GM19025 (cell line): ENCODE results near the gene CYTH1.

Experiments
- ATAC-seq: cut with Tn5 transposase; IDR thresholded peaks from one replicate; pipeline ENCODE4 v1.9.1; 2021; ENCODE audit warnings: mild to moderate bottlenecking, low read depth, moderate library complexity; ENCODE audit not compliant: unreplicated experiment

CYTH1 gene

DNA sequence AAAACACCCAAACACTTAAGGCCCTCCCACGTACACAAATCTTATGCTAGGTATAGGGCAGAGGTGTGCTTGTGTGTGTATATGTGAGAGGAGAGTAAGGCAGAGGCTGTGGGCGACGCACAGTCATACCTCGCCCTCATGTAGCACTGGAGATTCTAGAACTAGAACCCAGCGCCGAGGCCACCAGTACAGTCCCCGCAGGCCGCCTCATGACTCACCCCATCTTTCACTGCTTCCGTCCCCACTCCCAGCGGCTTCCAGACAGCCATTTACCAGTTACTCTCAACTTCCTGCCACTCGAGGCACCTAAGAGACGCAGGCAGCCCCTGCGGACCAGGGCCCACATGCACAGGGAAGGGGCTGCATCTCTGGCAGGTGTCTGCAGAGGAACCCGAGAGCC, 23.2 kb upstream of the CYTH1 start:
- no peak for ATAC-seq

DNA sequence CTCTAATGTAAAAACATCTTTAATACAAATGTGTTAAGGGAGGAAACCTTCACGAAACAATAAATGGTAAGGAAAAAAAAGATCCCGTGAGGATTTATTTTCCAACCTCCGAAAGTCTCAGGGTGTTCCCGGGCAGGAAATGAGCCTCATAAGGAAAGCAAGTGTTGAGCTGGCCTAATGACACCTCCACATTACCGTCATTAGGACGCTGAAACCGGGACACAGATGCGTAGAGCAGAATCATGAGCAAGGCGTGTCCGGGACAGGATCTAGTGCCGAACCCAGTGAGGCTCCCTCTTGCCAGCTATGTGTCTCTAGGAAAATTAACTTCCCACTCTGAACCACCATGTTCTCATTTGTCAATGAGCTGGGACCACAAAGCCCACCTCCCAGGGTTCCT, 22.7 kb upstream of the CYTH1 start:
- no peak for ATAC-seq

DNA sequence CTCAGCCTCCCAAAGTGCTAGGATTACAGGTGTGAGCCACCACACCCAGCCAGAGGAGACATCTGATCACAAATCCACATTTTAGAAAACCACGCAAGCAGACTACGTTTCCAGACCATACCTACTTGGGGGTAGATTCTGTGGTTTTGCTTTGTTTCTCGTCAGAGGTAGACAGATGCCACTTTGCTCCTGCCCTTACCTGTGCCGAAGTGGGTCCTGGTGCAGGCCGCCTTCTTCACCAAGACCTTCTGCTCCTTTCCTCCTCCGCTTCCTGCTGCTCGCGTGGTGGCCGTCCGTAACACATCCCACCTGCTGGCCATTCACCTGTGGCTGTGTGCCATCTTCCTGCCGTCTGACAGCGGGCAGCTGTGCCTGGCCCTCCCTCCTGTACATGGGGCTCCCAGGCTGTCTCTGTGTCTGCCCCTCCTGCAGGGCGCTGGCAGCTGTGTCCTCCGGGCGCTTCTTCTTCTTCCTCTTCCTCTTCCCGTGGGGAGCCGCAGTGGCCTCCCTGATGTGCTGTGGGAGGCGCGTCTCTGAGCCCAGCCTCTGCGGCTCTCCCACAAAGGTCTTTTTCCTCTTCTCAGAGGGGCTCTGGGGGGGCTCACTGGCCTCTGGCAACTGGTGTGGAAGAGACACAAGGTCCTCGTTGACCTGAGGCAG, 21.2 kb upstream of the CYTH1 start:
- no peak for ATAC-seq

DNA sequence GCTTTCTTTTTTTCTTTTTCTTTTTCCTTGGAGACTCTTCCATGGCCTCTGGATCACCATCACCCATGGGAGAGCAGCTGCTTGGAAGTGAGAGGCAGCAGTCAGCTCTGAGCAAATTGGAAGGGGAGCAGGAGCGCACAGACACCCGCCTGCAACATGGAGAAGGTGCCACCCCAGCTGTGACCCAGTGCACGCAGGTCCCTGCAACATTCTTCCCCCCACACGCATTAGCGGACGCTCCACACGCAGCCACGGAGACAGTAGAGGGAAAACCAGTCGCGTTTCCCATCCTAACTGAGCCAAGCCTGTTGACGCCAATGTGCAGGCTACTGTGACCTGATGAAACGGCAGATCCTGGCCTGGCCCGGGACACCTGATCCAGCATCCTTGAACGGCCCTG, 20.4 kb upstream of the CYTH1 start:
- ATAC-seq, result no peak

DNA sequence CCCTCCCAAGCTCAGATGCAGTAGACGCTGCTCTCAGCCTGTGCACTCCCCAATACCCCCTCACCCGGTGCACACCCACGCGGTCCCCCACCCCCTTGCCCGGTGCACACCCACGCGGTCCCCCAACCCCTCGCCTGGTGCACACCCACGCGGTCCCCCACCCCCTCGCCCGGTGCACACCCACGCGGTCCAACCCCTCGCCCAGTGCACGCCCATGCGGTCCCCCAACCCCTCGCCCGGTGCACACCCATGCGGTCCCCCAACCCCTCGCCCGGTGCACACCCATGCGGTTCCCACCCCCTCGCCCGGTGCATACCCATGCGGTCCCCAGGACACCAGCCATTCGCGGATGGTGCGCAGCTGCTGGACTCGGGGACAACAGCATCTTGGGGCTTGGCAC, 19.9 kb upstream of the CYTH1 start:
- no peak for ATAC-seq

DNA sequence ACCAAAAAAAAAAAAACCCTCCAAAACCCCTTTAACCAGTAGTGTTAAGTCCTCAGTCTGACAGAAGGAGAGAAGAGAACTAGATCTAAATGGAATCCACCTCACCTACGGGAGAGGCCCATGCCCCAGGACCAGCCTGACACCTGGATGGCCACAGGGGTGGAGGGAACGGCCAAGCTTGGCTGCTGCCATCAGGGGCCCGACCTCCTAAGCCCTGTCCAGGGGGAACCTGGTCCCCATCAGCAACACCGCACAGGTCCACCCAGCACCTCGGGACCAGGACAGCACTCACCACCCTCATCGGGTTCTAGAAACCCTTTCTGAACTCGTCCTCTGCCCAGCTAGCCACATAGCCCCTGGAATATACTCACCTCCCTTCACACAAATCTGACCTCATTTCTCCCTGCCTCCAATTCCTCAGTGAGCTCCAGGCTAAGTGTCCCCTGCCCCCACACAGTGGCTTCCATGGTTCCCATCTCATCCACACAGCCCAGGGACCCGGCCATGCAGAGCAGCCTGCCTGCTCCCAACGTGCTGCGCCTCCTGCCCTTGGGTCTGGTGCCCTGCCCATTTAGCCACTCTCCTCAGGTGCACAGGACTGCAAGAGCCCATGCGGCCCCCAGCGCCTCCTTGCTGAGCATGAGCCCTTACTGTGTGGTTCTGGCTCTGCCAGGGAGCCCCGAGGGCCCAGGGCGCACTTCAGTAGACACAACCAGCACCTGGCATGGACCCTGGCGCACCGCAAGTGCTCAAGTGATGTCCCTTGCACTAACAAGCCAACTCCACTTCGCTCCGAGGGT, 18.3 kb upstream of the CYTH1 start:
- no peak for ATAC-seq

DNA sequence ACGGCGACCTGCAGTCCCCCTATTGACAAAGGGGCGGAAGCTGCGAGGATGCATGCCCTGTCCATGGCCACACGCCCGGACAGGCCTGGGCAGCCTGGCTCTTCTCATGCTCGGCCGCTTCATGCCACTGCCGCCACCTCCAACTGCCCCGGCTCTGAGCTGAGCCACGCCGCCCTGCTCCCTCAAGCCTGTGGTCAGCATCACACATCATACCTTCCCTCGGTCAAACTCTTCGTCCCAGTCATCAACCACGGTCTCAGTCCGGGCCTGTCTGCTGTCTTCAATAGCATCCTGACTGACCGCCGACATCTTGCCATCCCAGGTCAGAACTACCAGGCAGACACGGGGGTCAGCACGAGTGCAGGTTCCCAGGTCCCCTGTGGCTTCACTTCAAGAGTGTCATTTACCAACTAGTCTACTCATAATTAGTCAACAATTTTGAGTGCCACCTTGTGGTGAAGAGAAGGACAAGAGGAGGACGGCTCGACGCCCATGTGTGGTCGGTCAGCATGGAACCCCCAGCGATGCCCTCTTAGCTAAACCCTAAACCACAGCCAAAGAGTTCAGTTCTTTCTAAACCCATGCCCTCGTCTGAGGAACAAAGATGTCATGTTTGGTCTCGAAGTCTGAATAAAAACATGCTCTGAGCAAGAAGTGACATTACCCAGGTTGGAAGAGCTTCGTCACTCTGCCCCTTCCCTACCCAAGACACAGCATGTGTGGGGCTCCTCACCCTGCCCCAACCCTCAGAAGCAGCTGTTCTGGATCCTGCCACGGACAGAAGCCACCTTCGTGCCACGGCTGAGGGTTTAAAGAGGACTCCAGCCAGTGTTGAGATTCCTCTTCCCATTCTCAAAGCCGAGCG, 16.9 kb upstream of the CYTH1 start:
- no peak for ATAC-seq

DNA sequence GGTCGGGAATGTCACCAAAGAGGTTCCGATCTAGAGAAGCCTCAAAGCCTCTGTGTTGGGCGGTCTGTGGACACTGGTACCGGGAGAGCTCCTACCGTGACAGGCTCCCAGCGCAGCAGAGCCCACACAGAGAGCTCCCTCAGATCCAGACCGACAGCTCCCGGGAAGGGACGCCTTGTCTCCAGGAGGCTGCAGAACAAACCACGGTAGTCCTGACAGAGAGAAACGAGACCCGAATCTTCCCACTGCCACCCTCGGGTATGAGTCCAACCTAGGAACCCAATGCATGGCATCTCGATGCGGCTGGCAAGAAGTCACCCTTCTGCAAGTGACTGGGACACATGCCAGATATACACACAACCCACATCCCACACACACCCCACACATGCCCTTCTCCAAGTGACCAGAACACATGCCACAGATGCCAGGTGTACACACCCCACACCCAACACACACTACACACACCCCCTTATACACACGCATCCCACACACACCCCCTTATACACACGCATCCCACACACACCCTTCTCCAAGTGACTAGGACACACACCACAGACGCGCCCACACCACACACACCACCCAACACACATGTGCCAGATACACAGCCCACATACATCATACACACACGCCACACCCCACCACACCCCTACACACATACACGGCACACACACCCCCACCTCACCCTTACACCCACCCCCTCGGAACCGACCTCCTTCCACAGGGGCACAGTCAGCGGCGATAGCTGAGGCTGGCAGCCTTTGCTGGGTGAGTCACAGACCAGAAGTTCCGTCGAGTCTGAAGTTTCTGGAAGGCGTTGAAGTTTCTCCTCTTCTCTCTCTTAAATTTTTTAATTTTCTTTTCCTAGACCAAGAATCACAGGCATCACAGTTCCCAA, 15.9 kb upstream of the CYTH1 start:
- ATAC-seq, result no peak

DNA sequence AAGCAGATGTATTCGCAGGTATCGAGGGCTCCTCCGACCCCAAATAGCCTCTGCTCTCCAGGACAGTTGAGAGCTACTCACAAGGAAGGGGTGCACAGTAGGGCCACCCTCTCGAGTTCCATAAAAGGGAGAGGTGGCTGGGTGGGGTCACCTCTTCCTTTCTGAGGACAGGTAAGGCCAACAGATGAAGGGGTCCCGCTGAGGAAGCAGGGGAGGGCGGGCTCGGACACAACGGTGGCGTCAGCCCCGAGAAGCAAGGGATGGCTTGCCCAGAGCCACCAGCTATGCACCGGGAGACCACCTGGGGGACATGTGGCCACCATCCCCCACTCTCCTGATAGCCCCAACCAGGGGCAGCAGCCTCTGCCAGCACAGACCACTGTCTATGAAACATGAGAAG, 15.1 kb upstream of the CYTH1 start:
- ATAC-seq, result no peak

DNA sequence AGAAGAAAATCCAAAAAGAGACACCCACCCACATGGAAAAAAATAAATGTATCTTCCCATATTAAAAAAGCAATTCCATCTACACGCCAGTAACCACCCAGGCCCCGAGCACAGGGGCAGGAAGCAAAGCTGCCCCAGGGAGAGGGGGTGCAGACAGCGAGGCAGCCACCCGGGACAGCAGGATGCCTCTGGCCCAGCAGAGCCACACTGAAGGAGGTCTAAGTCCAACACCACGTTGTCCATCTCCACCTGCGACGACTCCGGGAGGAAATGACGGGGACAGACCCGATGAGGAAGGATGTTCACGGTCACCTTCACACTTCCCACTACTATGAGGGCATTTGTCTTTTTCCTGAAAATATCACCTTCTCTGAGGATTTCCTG, 14.4 kb upstream of the CYTH1 start:
- ATAC-seq, result no peak

DNA sequence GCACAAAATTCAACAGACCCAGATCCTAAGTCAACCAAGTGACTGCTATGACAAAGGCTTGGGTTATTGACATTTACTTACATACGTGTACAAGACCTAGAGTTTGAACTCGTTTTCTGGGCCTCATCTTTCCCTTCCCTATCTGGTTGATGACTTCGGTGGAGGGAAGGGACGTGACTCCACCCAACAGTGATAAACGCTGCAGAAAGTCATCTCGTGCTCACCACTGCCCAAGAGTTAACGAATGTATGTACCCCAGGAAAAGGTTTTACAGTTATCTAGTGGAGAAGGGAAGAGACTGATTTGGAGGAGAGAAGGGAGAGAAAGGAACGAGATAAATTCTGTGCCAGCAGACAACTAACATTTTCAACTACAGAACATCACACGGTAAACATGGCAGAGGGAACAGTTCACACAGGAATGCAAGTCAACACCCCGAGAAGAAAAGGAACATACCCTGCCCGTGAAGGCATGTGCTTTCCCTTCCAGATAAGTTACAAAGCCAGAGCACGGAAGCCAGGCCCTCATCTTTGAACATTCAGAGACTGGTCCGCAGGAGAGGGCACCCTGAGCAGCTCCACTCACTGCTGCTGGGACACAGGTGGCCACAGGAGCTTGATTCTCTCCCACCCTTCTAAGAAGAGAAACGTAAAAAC, 13.9 kb upstream of the CYTH1 start:
- no peak for ATAC-seq

DNA sequence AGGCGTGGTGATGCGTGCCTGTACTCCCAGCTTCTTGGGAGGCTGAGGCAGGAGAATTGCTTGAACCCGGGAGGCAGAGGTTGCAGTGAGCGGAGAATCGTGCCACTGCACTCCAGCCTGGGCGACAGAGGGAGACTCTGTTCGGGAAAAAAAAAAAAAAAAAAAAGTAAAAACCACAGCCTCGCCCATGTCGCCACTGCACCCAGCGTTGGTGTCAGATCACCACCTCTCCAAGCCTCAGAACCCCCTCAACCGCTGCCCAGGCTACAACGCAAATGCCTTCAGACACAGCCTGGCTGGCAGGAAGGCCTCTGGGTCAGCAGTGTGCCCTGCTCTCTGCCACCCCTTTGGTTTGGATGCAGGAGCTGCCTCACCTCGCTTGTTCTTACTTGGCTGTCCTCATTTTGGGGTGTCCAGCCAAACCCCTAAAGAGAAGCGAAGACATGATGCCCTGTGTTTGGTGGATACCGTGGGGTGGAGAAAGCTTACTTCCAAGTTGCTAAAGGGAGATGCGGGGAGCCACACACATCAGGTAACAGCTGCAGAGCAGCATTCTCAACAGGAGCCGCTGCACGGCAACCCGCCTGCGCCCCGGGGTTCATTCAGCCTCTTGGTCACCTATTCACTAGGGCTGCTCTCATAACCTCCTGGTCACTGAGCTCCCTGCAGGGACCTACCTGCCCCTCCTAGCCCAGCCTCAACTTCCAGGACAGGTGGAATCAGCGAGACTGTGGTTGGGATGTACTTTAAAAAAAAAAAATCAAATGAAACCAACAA, 13.0 kb upstream of the CYTH1 start:
- ATAC-seq, result no peak

DNA sequence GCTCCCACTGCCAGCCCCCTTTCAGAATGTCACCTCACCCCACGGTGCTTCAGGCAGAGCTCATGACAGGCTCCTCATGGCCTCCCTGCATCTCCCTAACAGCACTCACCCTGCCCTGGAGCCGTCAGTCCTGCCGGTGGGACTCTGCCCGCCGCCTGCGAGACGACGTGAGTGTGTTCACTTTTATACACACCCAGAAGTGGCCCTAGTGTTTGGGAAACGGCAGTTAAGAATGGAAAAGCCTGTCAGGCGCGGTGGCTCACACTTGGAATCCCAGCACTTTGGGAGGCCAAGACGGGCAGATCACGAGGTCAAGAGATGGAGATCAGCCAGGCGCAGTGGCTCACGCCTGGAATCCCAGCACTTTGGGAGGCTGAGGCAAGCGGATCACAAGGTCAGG, 12.3 kb upstream of the CYTH1 start:
- ATAC-seq, result no peak

DNA sequence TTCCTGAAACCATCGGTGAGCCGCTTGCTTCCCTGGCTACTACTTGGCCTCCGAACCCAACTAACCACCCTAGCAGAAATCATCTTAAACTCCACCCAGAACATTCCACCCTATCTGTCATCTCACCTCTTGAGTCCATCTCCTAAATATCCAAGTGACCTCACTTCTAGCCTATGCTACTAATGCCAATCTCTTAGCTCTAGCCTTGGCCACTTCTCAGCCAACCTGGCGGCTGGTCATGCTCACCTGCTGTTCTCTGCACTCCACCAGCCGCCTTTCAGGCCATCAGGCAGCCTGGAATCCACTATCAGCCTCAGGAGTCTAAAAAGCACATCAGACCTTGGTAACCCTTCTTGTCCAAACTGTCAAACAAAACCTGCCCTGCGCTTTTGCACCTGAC, 11.9 kb upstream of the CYTH1 start:
- ATAC-seq, result no peak

DNA sequence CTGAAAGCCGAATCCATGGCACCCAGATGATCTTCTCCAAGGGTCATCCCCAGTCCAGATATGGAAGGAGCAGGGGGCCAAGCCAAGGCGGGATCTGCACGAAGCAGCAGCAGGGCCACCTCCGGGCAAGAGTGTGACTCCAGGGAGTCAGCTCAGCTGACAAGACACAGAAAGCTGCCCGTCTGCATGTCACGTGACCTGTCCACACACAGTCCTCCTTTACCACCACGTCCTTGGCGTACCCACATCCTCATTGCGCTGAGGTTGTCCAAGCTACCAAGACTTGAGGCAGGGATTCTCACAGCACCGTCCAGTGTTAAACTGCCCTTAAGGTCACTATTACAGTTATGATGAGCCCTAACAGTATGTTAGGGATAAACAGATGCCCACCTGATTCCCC, 11.3 kb upstream of the CYTH1 start:
- ATAC-seq, result no peak

DNA sequence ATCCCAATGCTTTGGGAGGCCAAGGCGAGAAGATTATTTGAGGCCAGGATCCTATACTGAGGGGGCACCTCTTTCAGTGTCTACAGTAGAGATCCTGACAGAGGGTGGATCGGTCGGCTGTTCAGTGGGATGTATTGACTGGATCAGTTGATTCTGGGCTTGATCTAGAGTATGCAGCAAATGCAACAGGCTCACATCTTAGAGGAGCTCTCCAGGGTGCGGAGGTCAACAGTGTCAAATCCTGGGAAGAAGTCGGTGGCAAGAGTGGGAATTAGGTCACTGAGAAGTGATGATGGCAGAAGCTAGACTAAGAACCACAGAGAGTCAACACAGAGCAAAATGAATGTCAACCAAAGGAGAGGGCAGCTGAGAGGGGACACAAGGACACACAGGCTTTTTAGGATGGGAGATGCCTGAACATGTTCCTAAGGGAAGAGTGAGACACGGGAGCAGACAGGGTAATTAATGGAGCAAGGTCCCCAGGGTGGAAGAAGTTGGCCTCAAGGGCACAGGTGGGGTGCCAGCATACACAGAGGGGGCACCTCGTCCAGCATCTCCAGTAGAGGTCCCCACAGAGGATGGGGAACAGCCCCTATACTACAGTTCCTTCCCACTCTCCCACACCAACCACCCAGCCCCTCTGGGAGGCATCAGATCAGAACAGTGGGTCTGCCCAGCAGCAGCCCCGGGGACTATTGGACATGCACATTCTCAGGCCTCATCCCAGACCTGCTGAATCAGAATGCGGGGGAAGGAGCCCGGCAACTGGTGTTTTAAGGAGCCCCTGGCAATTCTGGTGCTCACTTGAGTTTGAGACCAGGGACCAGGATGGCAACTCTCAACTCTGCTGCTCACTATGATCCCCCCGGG, 10.0 kb upstream of the CYTH1 start:
- ATAC-seq, result no peak

DNA sequence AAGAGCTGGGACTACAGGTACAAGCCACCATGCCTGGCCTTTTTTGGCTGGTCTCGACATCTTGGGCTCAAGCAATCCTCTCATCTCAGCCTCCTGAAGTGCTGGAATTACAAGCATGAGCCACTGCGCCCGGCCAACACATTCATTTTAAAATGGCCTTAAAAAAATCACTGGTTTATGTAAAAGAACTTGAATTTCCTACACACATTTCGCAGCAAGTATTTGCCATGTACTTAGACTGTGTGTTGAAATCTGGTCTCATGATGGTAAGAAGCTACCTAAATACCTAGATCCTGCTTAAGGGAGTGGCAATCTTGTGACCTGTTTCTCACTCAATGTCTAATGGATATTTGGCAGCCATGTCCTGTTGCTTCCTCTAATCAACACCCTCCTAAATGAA, 8.5 kb upstream of the CYTH1 start:
- ATAC-seq, result no peak

DNA sequence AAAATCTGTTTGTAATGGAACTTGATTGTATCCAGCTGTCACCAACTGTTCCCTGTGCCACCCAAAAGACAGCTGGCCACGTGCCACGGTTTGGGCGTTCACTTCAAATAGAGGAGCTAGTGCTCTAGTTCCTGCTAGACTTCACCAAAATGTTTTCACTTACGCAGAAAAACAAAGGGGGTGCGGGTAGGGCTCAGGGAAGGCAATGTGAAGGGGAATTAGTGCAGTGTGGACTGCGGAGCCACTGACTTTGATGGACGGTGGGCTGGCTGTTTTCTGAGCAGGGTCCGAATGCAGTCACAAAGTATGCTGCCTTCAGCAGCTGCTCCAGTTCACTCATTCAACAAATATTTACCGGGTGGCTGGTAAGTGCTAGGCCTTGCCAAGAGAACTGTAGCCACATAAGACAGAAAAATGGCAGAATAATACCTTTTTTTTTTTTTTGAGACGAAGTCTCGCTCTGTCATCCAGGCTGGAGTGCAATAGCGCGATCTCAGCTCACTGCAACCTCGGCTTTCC, 7.6 kb upstream of the CYTH1 start:
- ATAC-seq, result no peak
